Breast epithelium (tissue), 4 donors: Measurements from ENCODE around the gene C16orf90. TPM values are rescaled to one million over a fixed set of nuclear protein-coding genes. Genes with fewer than 3 reads are reported as not detected.

ENCODE experiments used
- DNase-seq, 2 donors: peaks; one replicate each; pipeline ENCODE4 v3.0.0-alpha.2; 2019; ENCODE audit warnings: low spot score in 2 of 2
- H3K27ac ChIP-seq, 2 donors: fragments of 200-600 bp; sonication (generic) in 1 of 2; one replicate each; pipeline ENCODE4 v1.5.1; 2016 to 2019; ENCODE audit warnings: mild to moderate bottlenecking in 1 of 2
- H3K27me3 ChIP-seq, 2 donors: fragments of 200-600 bp; sonication (generic) in 1 of 2; one replicate each; pipeline versions ENCODE4 v1.5.1 to v1.6.0; 2017 to 2019; ENCODE audit warnings: control low read depth in 1 of 2, mild to moderate bottlenecking in 1 of 2
- H3K36me3 ChIP-seq: fragments of 200-600 bp; one replicate; pipeline ENCODE4 v1.5.1; 2019
- H3K4me1 ChIP-seq, 2 donors: fragments of 200-600 bp; sonication (generic); one replicate each; pipeline ENCODE4 v1.5.1; 2016 to 2019; ENCODE audit warnings: control low read depth in 1 of 2
- H3K4me3 ChIP-seq, 3 donors: fragments of 200-600 bp; sonication (generic); 1 replicate in 2 of 3; 2 replicates in 1 of 3; pipeline ENCODE4 v1.5.1; 2016 to 2019; ENCODE audit warnings: mild to moderate bottlenecking in 3 of 3, moderate library complexity in 2 of 3
- H3K9me3 ChIP-seq, 2 donors: fragments of 200-600 bp; sonication (generic) in 1 of 2; one replicate each; pipeline ENCODE4 v1.5.1; 2016 to 2019; ENCODE audit warnings: control low read depth in 1 of 2
- POLR2A ChIP-seq: fragments of 450-650 bp; IDR thresholded peaks from one replicate; pipeline ENCODE4 v1.6.1; 2016; ENCODE audit warnings: antibody characterized with exemption, mild to moderate bottlenecking, moderate library complexity
- POLR2AphosphoS5 ChIP-seq, 3 donors: sonication (generic); formaldehyde crosslinking; IDR thresholded peaks; one replicate each; pipeline ENCODE4 v1.6.1; 2017; ENCODE audit warnings: antibody characterized with exemption in 3 of 3
- intact Hi-C: fragments of 100-400 bp; cut with DNase I; formaldehyde crosslinking; loops from one replicate; pipeline ENCODE4 v1.15.1; 2023; ENCODE audit warnings: low total_unique reads
- total RNA-seq, 3 donors: library from RNA; depleted of rRNA; stranded (reverse); fragments of >200 nt; gene quantifications; one replicate each; pipeline ENCODE4 v1.1.0, GENCODE V29; 2016
- TF ChIP-seq, protein P1 (sequence below), 3 donors: fragments of 450-650 bp; IDR thresholded peaks; one replicate each; pipeline ENCODE4 v1.5.1; 2016 to 2017; ENCODE audit warnings: antibody characterized with exemption in 3 of 3, mild to moderate bottlenecking in 3 of 3, moderate library complexity in 3 of 3

Gene C16orf90
- not detected for total RNA-seq

- Histone ChIP-seq H3K27me3 (no peaks in the 10 kb centered on the region), H3K36me3 (no peaks in the 10 kb centered on the region), H3K4me3 (no peak within 1 kb of the TSS), H3K27ac (no peak within 1 kb of the TSS), H3K4me1 (no peaks in the 10 kb centered on the region), H3K9me3 (no peaks in the 10 kb centered on the region)
- intact Hi-C loops = no loop called here
- TF ChIP-seq POLR2AphosphoS5 (IDR thresholded peaks at IDR 0.05) = no peak
- TF ChIP-seq POLR2A = no peak
- TF ChIP-seq, protein P1, sequence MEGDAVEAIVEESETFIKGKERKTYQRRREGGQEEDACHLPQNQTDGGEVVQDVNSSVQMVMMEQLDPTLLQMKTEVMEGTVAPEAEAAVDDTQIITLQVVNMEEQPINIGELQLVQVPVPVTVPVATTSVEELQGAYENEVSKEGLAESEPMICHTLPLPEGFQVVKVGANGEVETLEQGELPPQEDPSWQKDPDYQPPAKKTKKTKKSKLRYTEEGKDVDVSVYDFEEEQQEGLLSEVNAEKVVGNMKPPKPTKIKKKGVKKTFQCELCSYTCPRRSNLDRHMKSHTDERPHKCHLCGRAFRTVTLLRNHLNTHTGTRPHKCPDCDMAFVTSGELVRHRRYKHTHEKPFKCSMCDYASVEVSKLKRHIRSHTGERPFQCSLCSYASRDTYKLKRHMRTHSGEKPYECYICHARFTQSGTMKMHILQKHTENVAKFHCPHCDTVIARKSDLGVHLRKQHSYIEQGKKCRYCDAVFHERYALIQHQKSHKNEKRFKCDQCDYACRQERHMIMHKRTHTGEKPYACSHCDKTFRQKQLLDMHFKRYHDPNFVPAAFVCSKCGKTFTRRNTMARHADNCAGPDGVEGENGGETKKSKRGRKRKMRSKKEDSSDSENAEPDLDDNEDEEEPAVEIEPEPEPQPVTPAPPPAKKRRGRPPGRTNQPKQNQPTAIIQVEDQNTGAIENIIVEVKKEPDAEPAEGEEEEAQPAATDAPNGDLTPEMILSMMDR (IDR thresholded peaks at IDR 0.05) = no peak
- DNase-seq = no peak
Measured at GRCh38 chr16:3495176-3495575, at the start of gene C16orf90. C16orf90 (minus strand) TSS chr16:3495489; CDS start chr16:3495421, 68 bp downstream.

- H3K27me3 ChIP-seq = no peaks in the 10 kb centered on the region
- TF ChIP-seq POLR2AphosphoS5 (IDR thresholded peaks at IDR 0.05) = no peak
- TF ChIP-seq POLR2A = no peak
- TF ChIP-seq, protein P1 (IDR thresholded peaks at IDR 0.05) = no peak
- DNase-seq = no peak
- intact Hi-C loops = no loop called here
- H3K36me3 ChIP-seq = no peaks in the 10 kb centered on the region
- no peaks in the 10 kb centered on the region for H3K4me1 ChIP-seq
- no peaks in the 10 kb centered on the region for H3K9me3 ChIP-seq
- H3K4me3 ChIP-seq = no peak overlapping the region
- no peak overlapping the region for H3K27ac ChIP-seq
Measured at GRCh38 chr16:3542601-3543373, 47.5 kb upstream of the C16orf90 start.

- intact Hi-C loops = no loop called here
- TF ChIP-seq, protein P1 (IDR thresholded peaks at IDR 0.05) = no peak
- TF ChIP-seq POLR2AphosphoS5 (IDR thresholded peaks at IDR 0.05) = no peak
- no peak for TF ChIP-seq POLR2A
- no peak overlapping the region for H3K27ac ChIP-seq
- H3K27me3 ChIP-seq = no peaks in the 10 kb centered on the region
- no peak for DNase-seq
- H3K36me3 ChIP-seq = no peaks in the 10 kb centered on the region
- H3K9me3 ChIP-seq = no peaks in the 10 kb centered on the region
- H3K4me1 ChIP-seq = no peaks in the 10 kb centered on the region
- no peak overlapping the region for H3K4me3 ChIP-seq
Measured at GRCh38 chr16:3541527-3542155, 46.4 kb upstream of the C16orf90 start.

DNA sequence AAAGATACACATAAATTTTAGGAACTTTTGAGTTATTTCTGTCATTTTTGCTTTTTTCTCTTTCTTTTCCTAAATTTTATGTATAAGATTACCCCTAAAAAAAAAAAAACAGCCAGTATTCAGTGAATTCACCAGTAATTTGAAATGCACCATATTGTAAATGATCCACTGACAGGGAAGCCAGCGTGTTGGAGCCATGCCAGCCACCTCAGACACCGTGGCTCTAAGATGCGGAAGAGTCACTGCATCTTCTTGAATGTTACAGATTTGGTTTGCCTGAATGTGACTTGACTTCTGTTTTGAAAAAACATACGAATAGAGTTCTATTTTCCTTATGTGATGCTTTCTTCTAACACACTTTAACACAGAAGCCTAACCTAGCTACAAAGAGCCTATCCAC, 42.9 kb upstream of the C16orf90 start:
- intact Hi-C loops = no loop called here
- H3K4me1 ChIP-seq = no peaks in the 10 kb centered on the region
- no peak for DNase-seq
- H3K36me3 ChIP-seq = no peaks in the 10 kb centered on the region
- no peak overlapping the region for H3K4me3 ChIP-seq
- H3K27me3 ChIP-seq = no peaks in the 10 kb centered on the region
- no peaks in the 10 kb centered on the region for H3K9me3 ChIP-seq
- TF ChIP-seq POLR2AphosphoS5 (IDR thresholded peaks at IDR 0.05) = no peak
- TF ChIP-seq POLR2A = no peak
- TF ChIP-seq, protein P1 (IDR thresholded peaks at IDR 0.05) = no peak
- H3K27ac ChIP-seq = no peak overlapping the region

- no peak overlapping the region for H3K4me3 ChIP-seq
- no peak for DNase-seq
- intact Hi-C loops = no loop called here
- H3K9me3 ChIP-seq = no peaks in the 10 kb centered on the region
- no peaks in the 10 kb centered on the region for H3K4me1 ChIP-seq
- no peak for TF ChIP-seq POLR2A
- H3K27ac ChIP-seq = peak overlapping the region in 1 of 2 donors; percentile 48
- H3K36me3 ChIP-seq = no peaks in the 10 kb centered on the region
- H3K27me3 ChIP-seq = no peaks in the 10 kb centered on the region
Measured at GRCh38 chr16:3536851-3537250, 41.6 kb upstream of the C16orf90 start.
